Left forelimb (tissue), 1 donor: ENCODE results near the gene RPS3A.
"Not testable (repeated sequence)": the region's sequence is repeated elsewhere in the genome, so short reads cannot be mapped to it uniquely, and the experiment has no call there.

Source experiments
- DNase-seq: peaks from one replicate; pipeline ENCODE4 v3.0.0-alpha.2; 2018; ENCODE audit warnings: low spot score

The RPS3A gene

GRCh38 chr4:151099229-151099975 is at the start of gene RPS3A:
TSS of gene RPS3A (plus strand) at chr4:151099628. CDS start at chr4:151099653, 25 bp downstream.
- peak; percentile 98 for DNase-seq

- DNase-seq: no peak
Observed at GRCh38 chr4:151052785-151053184, 46.6 kb upstream of the RPS3A start.

GRCh38 chr4:151055539-151055938 is 43.9 kb upstream of the RPS3A start:
- no peak for DNase-seq

GRCh38 chr4:151063143-151063542 is 36.3 kb upstream of the RPS3A start:
- not testable (repeated sequence) for DNase-seq

- no peak for DNase-seq
Observed at GRCh38 chr4:151067316-151067970, 32.0 kb upstream of the RPS3A start.

- no peak for DNase-seq
Observed at GRCh38 chr4:151074416-151074916, 25.0 kb upstream of the RPS3A start.

- not testable (repeated sequence) for DNase-seq
Observed at GRCh38 chr4:151077978-151078377, 21.4 kb upstream of the RPS3A start.

- no peak for DNase-seq
Observed at GRCh38 chr4:151087467-151087866, 12.0 kb upstream of the RPS3A start.

- no peak for DNase-seq
Observed at GRCh38 chr4:151091047-151091446, 8.4 kb upstream of the RPS3A start.

GRCh38 chr4:151092488-151092887 is 6.9 kb upstream of the RPS3A start:
- DNase-seq: no peak

GRCh38 chr4:151093203-151093602 is 6.2 kb upstream of the RPS3A start:
- no peak for DNase-seq

GRCh38 chr4:151094290-151094751 is 5.1 kb upstream of the RPS3A start:
- DNase-seq: no peak

GRCh38 chr4:151095142-151095541 is 4.3 kb upstream of the RPS3A start:
- no peak for DNase-seq

- DNase-seq: no peak
Observed at GRCh38 chr4:151097759-151098158, 1.7 kb upstream of the RPS3A start.

GRCh38 chr4:151098979-151099228 is 524 bp upstream of the RPS3A start:
- DNase-seq: no peak

- DNase-seq: no peak
Observed at GRCh38 chr4:151099976-151100417, 569 bp downstream of the RPS3A start.

- DNase-seq: no peak
Observed at GRCh38 chr4:151100531-151100930, 1.1 kb downstream of the RPS3A start.

GRCh38 chr4:151103758-151104157 is 4.3 kb downstream of the RPS3A start:
- no peak for DNase-seq

- no peak for DNase-seq
Observed at GRCh38 chr4:151104621-151105020, 5.2 kb downstream of the RPS3A start.

- no peak for DNase-seq
Observed at GRCh38 chr4:151105454-151106032, 6.1 kb downstream of the RPS3A start.

GRCh38 chr4:151107063-151107462 is 7.6 kb downstream of the RPS3A start:
- DNase-seq: no peak

- no peak for DNase-seq
Observed at GRCh38 chr4:151110236-151110635, 10.8 kb downstream of the RPS3A start.

- no peak for DNase-seq
Observed at GRCh38 chr4:151114338-151114737, 14.9 kb downstream of the RPS3A start.
